ENCODE results near the gene ANKRD55. TPM values are rescaled to one million over a fixed set of nuclear protein-coding genes. Genes with fewer than 3 reads are reported as not detected.

ANKRD55 gene
- total RNA-seq, 2 experiments from 2014 or later: 9.7 to 10.2 TPM

DNA sequence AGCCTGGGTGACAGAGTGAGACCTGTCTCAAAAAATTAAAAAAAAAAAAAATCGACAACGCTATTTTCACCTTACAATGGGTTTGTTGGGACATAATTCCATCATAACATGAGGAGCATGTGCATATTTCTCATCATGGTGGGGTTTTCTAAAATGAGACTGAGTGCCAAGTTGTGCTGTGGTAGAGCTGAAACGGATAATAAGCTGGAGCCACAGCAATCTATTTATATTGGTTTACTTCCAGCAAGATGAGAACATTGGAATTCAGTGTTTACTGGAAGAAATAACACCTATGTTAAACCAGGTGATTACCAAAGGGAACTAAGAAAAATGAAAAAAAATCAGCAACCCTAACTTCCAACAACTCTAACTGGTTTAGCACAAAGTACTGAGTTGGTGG is 136.1 kb downstream of the ANKRD55 start:
- ATAC-seq (ENCODE audit: poor library complexity): no peak
- Histone ChIP-seq H3K27me3 (ENCODE audit: control insufficient read depth in 1 of 2, insufficient read depth in 2 of 2, low read length in 2 of 2) (no peaks in the 10 kb centered on the region), H3K9me3 (ENCODE audit: control insufficient read depth in 1 of 2, insufficient read depth in 1 of 2, low read length in 2 of 2) (no peaks in the 10 kb centered on the region), H3K4me3 (ENCODE audit: low read length) (no peak overlapping the region), H3K4me1 (ENCODE audit: insufficient read depth, low read length) (peaks cover 66% of the 10 kb centered on the region), H3K27ac (ENCODE audit: low read depth in 1 of 2, low read length in 2 of 2) (no peak overlapping the region), H3K36me3 (ENCODE audit: insufficient read depth, low read length) (no peaks in the 10 kb centered on the region)
- TF ChIP-seq, protein P1, sequence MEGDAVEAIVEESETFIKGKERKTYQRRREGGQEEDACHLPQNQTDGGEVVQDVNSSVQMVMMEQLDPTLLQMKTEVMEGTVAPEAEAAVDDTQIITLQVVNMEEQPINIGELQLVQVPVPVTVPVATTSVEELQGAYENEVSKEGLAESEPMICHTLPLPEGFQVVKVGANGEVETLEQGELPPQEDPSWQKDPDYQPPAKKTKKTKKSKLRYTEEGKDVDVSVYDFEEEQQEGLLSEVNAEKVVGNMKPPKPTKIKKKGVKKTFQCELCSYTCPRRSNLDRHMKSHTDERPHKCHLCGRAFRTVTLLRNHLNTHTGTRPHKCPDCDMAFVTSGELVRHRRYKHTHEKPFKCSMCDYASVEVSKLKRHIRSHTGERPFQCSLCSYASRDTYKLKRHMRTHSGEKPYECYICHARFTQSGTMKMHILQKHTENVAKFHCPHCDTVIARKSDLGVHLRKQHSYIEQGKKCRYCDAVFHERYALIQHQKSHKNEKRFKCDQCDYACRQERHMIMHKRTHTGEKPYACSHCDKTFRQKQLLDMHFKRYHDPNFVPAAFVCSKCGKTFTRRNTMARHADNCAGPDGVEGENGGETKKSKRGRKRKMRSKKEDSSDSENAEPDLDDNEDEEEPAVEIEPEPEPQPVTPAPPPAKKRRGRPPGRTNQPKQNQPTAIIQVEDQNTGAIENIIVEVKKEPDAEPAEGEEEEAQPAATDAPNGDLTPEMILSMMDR (IDR thresholded peaks at IDR 0.05): no peak
- H3K27ac Mint-ChIP-seq: peak overlapping the region; percentile 88
- H3K27me3 Mint-ChIP-seq: no peaks in the 10 kb centered on the region
- DNase-seq: no peak
- H3K4me3 Mint-ChIP-seq: peak overlapping the region; percentile 54
- peaks cover 18% of the 10 kb centered on the region for H3K36me3 Mint-ChIP-seq (ENCODE audit: low read depth)
- intact Hi-C loops (cut with DNase I, micrococcal nuclease): no loop called here
- peaks cover 83% of the 10 kb centered on the region for H3K4me1 Mint-ChIP-seq (ENCODE audit: low read depth)
- ChIA-PET CTCF (interaction anchor here (0.7 kb wide), 1 partner anchor 736 kb away, joined by 3 read pairs; no protein-coding TSS in a partner anchor), POLR2A (interaction anchor here (0.9 to 1.3 kb wide), 4 partner anchors 14 to 86 kb away, joined by 3 to 4 read pairs (median 3); no protein-coding TSS in a partner anchor)
- H3K9me3 Mint-ChIP-seq: peaks cover 2% of the 10 kb centered on the region

DNA sequence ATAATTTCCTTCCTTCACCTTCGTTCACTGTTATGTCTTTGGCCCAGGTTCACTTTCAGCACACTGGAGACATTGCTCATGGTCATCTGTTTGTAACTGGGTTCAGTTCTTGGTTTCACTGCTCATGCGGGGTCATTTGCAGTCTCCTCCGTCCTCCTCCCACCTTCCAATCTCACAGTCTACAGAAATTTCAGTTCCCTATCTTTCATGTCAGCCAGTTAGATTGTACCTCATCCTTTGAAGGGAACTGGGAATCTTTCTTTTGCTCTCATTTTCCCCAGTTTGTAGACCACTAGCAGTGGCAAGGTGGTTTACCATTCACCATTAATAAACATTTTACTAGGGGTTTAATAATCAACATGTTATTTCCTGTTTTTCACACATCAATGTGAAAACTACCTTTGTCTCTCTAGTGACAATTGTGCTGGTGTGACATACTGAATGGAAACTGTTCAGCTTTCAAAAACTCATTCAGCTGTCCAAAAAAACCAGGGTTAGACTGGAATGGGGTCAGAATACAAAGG is 137.5 kb downstream of the ANKRD55 start:
- ChIA-PET POLR2A (interaction anchor here (0.8 to 6.3 kb wide), 6 partner anchors 9 to 106 kb away, joined by 3 to 54 read pairs (median 6); partner anchors contain the start of gene IL6ST), CTCF (interaction anchor here (1.4 to 1.6 kb wide), 3 partner anchors 9 to 106 kb away, joined by 3 to 4 read pairs (median 3); no protein-coding TSS in a partner anchor)
- Histone ChIP-seq H3K4me3 (ENCODE audit: low read length) (no peak overlapping the region), H3K36me3 (ENCODE audit: insufficient read depth, low read length) (no peaks in the 10 kb centered on the region), H3K4me1 (ENCODE audit: insufficient read depth, low read length) (peaks cover 71% of the 10 kb centered on the region), H3K27ac (ENCODE audit: low read depth in 1 of 2, low read length in 2 of 2) (peak overlapping the region; percentile 7 to 63), H3K9me3 (ENCODE audit: control insufficient read depth in 1 of 2, insufficient read depth in 1 of 2, low read length in 2 of 2) (no peaks in the 10 kb centered on the region), H3K27me3 (ENCODE audit: control insufficient read depth in 1 of 2, insufficient read depth in 2 of 2, low read length in 2 of 2) (no peaks in the 10 kb centered on the region)
- TF ChIP-seq, protein P1 (IDR thresholded peaks at IDR 0.05): no peak
- H3K4me1 Mint-ChIP-seq (ENCODE audit: low read depth): peaks cover 88% of the 10 kb centered on the region
- no peaks in the 10 kb centered on the region for H3K9me3 Mint-ChIP-seq
- intact Hi-C loops (cut with DNase I, micrococcal nuclease): no loop called here
- peaks cover 10% of the 10 kb centered on the region for H3K36me3 Mint-ChIP-seq (ENCODE audit: low read depth)
- no peaks in the 10 kb centered on the region for H3K27me3 Mint-ChIP-seq
- peak overlapping the region; percentile 88 for H3K27ac Mint-ChIP-seq
- no peak for DNase-seq
- H3K4me3 Mint-ChIP-seq: peak overlapping the region; percentile 30
- no peak for ATAC-seq (ENCODE audit: poor library complexity)

DNA sequence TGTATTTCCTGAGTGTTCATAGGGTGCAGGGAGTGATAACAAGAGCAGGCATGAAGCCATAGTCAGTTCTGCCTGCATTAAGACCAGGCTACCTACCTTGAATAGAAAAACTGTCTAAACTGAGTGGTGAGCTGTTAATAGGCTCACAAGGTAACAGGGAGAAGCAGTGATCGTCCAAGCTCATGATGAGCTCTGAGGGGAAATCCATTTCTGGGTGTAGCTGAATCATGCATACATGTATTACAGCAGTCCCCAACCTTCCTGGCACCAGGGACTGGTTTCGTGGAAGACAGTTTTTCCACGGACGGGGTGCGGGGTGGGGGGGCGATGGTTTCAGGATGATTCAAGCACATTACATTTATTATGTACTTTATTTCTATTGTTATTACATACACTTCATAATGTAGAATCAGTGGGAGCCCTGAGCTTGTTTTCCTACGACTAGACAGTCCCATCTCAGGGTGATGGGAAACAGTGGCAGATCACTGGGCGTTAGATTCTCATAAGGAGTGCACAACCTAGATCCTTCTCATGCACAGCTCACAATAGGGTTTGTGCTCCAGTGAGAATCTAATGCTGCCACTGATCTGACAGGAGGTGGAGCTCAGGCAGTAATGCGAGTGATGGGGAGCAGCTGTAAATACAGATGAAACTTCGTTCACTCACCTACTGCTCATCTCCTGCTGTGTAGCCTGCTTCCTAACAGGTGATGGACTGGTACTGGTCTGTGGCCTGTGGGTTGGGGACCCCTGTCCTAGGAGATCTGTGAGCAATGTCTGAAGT is 138.4 kb downstream of the ANKRD55 start:
- no peaks in the 10 kb centered on the region for H3K36me3 ChIP-seq (ENCODE audit: insufficient read depth, low read length)
- Mint-ChIP-seq H3K4me3 (peak overlapping the region; percentile 30), H3K4me1 (ENCODE audit: low read depth) (peaks cover 86% of the 10 kb centered on the region), H3K27ac (peak overlapping the region; percentile 88), H3K27me3 (no peaks in the 10 kb centered on the region), H3K9me3 (no peaks in the 10 kb centered on the region), H3K36me3 (ENCODE audit: low read depth) (peaks cover 9% of the 10 kb centered on the region)
- H3K4me3 ChIP-seq (ENCODE audit: low read length): no peak overlapping the region
- intact Hi-C loops (cut with DNase I, micrococcal nuclease): no loop called here
- peak in 3 of 14 experiments; percentile 35 to 66 (median 57) for DNase-seq
- peaks cover 70% of the 10 kb centered on the region for H3K4me1 ChIP-seq (ENCODE audit: insufficient read depth, low read length)
- peak; percentile 68 for ATAC-seq (ENCODE audit: poor library complexity)
- ChIA-PET CTCF (interaction anchor here (1.4 to 1.6 kb wide), 3 partner anchors 10 to 105 kb away, joined by 3 to 4 read pairs (median 3); no protein-coding TSS in a partner anchor), POLR2A (interaction anchor here (0.8 to 6.3 kb wide), 13 partner anchors 10 to 112 kb away, joined by 3 to 54 read pairs (median 7); partner anchors contain the start of gene IL6ST)
- peak overlapping the region; percentile 7 to 63 for H3K27ac ChIP-seq (ENCODE audit: low read depth in 1 of 2, low read length in 2 of 2)
- H3K9me3 ChIP-seq (ENCODE audit: control insufficient read depth in 1 of 2, insufficient read depth in 1 of 2, low read length in 2 of 2): no peaks in the 10 kb centered on the region
- TF ChIP-seq, protein P1 (IDR thresholded peaks at IDR 0.05): no peak
- no peaks in the 10 kb centered on the region for H3K27me3 ChIP-seq (ENCODE audit: control insufficient read depth in 1 of 2, insufficient read depth in 2 of 2, low read length in 2 of 2)
